ENCODE results near the gene SHROOM3.

DNA sequence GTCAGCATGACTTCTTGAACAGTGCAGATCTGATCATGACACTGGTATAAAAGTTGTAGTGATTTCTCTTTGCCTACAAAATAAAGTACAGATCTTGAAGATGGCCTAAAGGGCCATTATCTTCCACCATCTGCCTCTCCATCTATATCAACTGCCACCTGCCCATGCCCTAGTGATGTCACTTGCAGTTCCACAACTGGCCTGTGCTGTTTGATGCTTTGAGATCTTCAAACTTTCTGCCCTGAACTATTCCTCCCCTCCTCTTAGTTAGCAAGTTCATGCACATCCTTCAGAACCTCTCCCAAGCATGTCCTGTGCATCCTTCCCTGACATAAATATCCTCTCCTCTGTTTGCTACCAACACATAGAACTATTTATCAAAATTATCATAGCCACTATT, 245.9 kb downstream of the SHROOM3 start:
- TF ChIP-seq, protein P1, sequence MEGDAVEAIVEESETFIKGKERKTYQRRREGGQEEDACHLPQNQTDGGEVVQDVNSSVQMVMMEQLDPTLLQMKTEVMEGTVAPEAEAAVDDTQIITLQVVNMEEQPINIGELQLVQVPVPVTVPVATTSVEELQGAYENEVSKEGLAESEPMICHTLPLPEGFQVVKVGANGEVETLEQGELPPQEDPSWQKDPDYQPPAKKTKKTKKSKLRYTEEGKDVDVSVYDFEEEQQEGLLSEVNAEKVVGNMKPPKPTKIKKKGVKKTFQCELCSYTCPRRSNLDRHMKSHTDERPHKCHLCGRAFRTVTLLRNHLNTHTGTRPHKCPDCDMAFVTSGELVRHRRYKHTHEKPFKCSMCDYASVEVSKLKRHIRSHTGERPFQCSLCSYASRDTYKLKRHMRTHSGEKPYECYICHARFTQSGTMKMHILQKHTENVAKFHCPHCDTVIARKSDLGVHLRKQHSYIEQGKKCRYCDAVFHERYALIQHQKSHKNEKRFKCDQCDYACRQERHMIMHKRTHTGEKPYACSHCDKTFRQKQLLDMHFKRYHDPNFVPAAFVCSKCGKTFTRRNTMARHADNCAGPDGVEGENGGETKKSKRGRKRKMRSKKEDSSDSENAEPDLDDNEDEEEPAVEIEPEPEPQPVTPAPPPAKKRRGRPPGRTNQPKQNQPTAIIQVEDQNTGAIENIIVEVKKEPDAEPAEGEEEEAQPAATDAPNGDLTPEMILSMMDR (IDR thresholded peaks at IDR 0.05; ENCODE audit: low read depth, low read length) = no peak
- TF ChIP-seq, protein P2, sequence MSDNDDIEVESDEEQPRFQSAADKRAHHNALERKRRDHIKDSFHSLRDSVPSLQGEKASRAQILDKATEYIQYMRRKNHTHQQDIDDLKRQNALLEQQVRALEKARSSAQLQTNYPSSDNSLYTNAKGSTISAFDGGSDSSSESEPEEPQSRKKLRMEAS (IDR thresholded peaks at IDR 0.05; ENCODE audit: low read depth, low read length) = no peak
- TF ChIP-seq POLR2A (IDR thresholded peaks at IDR 0.05; ENCODE audit: extremely low read depth, insufficient read length) (no peak), MYC (IDR thresholded peaks at IDR 0.05; ENCODE audit: low read depth, low read length) (no peak)

Data from NB4 (cell line).